Neutrophil (primary cell): Measurements from ENCODE around the gene RNPS1.

Experiments
- H3K27ac ChIP-seq: fragments of 200-600 bp; sonication (generic); 2 replicates; pipeline ENCODE4 v1.5.1; 2016; ENCODE audit warnings: mild to moderate bottlenecking, moderate library complexity
- H3K27me3 ChIP-seq: fragments of 200-600 bp; sonication (generic); 2 replicates; pipeline ENCODE4 v1.6.0; 2016; ENCODE audit warnings: mild to moderate bottlenecking
- H3K36me3 ChIP-seq: fragments of 200-600 bp; sonication (generic); 2 replicates; pipeline ENCODE4 v1.5.1; 2017
- H3K4me1 ChIP-seq, 2 experiments: fragments of 200-600 bp in 1 of 2; sonication (generic) in 1 of 2; 1 replicate in 1 of 2; 2 replicates in 1 of 2; pipeline versions ENCODE4 v1.5.1 to v1.6.1; 2013 to 2016; ENCODE audit warnings: low read depth in 1 of 2, low read length in 1 of 2, mild to moderate bottlenecking in 1 of 2, moderate library complexity in 1 of 2; ENCODE audit not compliant: control insufficient read depth in 1 of 2, insufficient read depth in 1 of 2
- H3K4me3 ChIP-seq, 2 experiments: fragments of 200-600 bp in 1 of 2; sonication (generic) in 1 of 2; 1 replicate in 1 of 2; 2 replicates in 1 of 2; pipeline ENCODE4 v1.5.1; 2013 to 2016; ENCODE audit warnings: low read depth in 1 of 2, low read length in 1 of 2, mild to moderate bottlenecking in 1 of 2, moderate library complexity in 1 of 2
- H3K9me3 ChIP-seq: fragments of 200-600 bp; sonication (generic); 2 replicates; pipeline ENCODE4 v1.5.1; 2016
- CTCF ChIP-seq: fragments of 200-600 bp; sonication (generic); IDR thresholded peaks from 2 replicates; pipeline ENCODE4 v1.5.1; 2016; ENCODE audit warnings: antibody characterized with exemption

Gene RNPS1

GRCh38 chr16:2231016-2231931 is 36.7 kb downstream of the RNPS1 start:
- Histone ChIP-seq H3K27me3 (peaks cover 16% of the 10 kb centered on the region), H3K9me3 (no peaks in the 10 kb centered on the region), H3K4me3 (no peak overlapping the region), H3K4me1 (no peaks in the 10 kb centered on the region), H3K36me3 (peaks cover 91% of the 10 kb centered on the region), H3K27ac (no peak overlapping the region)
- TF ChIP-seq CTCF, result no peak

GRCh38 chr16:2230376-2230775 is 37.5 kb downstream of the RNPS1 start:
- Histone ChIP-seq H3K36me3 (peaks cover 84% of the 10 kb centered on the region), H3K27ac (no peak overlapping the region), H3K4me1 (no peaks in the 10 kb centered on the region), H3K9me3 (no peaks in the 10 kb centered on the region), H3K27me3 (peaks cover 7% of the 10 kb centered on the region), H3K4me3 (no peak overlapping the region)
- TF ChIP-seq CTCF, result no peak

- no peaks in the 10 kb centered on the region for H3K9me3 ChIP-seq
- peaks cover under 1 to 2% of the 10 kb centered on the region in 2 experiments for H3K4me1 ChIP-seq
- TF ChIP-seq CTCF, result no peak
- peaks cover under 1% of the 10 kb centered on the region for H3K27me3 ChIP-seq
- H3K4me3 ChIP-seq, result no peak overlapping the region
- no peak overlapping the region for H3K27ac ChIP-seq
- peaks cover 77% of the 10 kb centered on the region for H3K36me3 ChIP-seq
Observed at GRCh38 chr16:2229632-2230250, 38.2 kb downstream of the RNPS1 start.

GRCh38 chr16:2229091-2229490 is 38.8 kb downstream of the RNPS1 start:
- Histone ChIP-seq H3K9me3 (no peaks in the 10 kb centered on the region), H3K27ac (no peak overlapping the region), H3K4me1 (peaks cover 7 to 8% of the 10 kb centered on the region in 2 experiments), H3K27me3 (no peaks in the 10 kb centered on the region), H3K36me3 (peaks cover 71% of the 10 kb centered on the region), H3K4me3 (no peak overlapping the region)
- TF ChIP-seq CTCF, result no peak

GRCh38 chr16:2228161-2228824 is 39.6 kb downstream of the RNPS1 start:
- H3K36me3 ChIP-seq, result peaks cover 63% of the 10 kb centered on the region

More at GRCh38 chr16:2228161-2228824, 39.6 kb downstream of the RNPS1 start:
- Histone ChIP-seq H3K4me3 (no peak overlapping the region), H3K27me3 (no peaks in the 10 kb centered on the region), H3K4me1 (peaks cover 12 to 14% of the 10 kb centered on the region in 2 experiments), H3K9me3 (no peaks in the 10 kb centered on the region), H3K27ac (no peak overlapping the region)
- TF ChIP-seq CTCF, result no peak
